ENCODE data around the gene WTIP.

DNA sequence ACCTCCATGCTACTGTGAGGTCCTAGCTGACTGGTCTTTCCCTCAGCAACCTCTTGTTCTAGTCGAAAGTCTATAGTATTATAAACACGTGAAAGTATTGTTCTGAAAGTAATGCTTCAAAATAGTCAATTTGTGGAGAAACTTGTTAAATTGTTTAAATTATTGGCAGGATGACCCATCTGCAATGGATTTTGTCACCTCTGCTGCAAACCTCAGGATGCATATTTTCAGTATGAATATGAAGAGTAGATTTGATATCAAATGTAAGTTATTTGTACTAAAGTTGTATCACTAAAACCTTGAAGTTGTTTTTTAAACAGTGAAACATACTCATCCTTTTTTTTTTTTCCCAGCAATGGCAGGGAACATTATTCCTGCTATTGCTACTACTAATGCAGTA is 27.5 kb upstream of the WTIP start:
- TF ChIP-seq, protein P1, sequence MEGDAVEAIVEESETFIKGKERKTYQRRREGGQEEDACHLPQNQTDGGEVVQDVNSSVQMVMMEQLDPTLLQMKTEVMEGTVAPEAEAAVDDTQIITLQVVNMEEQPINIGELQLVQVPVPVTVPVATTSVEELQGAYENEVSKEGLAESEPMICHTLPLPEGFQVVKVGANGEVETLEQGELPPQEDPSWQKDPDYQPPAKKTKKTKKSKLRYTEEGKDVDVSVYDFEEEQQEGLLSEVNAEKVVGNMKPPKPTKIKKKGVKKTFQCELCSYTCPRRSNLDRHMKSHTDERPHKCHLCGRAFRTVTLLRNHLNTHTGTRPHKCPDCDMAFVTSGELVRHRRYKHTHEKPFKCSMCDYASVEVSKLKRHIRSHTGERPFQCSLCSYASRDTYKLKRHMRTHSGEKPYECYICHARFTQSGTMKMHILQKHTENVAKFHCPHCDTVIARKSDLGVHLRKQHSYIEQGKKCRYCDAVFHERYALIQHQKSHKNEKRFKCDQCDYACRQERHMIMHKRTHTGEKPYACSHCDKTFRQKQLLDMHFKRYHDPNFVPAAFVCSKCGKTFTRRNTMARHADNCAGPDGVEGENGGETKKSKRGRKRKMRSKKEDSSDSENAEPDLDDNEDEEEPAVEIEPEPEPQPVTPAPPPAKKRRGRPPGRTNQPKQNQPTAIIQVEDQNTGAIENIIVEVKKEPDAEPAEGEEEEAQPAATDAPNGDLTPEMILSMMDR (IDR thresholded peaks at IDR 0.05), result no peak
- no peak for TF ChIP-seq EZH2 (IDR thresholded peaks at IDR 0.05)
